Right ventricle myocardium inferior (tissue), 1 donor: ENCODE data around the gene RACGAP1. TPM values are rescaled to one million over a fixed set of nuclear protein-coding genes. Genes with fewer than 3 reads are reported as not detected.
"Not testable (repeated sequence)": the region's sequence is repeated elsewhere in the genome, so short reads cannot be mapped to it uniquely, and the experiment has no call there.

Source experiments
- ATAC-seq: fragments of 200-7000 bp; cut with Tn5 transposase; one replicate; pipeline ENCODE4 v1.9.1; 2020; ENCODE audit warnings: mild to moderate bottlenecking, moderate library complexity
- DNase-seq: peaks from one replicate; pipeline ENCODE4 v3.0.0; 2021; ENCODE audit errors: missing footprints
- intact Hi-C: fragments of 100-400 bp; cut with DNase I; formaldehyde crosslinking; loops from one replicate; pipeline ENCODE4 v1.11.0; 2022
- total RNA-seq: library from RNA; stranded (reverse); fragmentation: NEBNext Ultra II Directional; extraction: Animal tissue kit (Norgen Biotek cat#: 25700); gene quantifications from one replicate; pipeline ENCODE4 v1.2.1, GENCODE V29; 2021
- donor health status: DM: no; HTN: yes; CAD: no; lungs with severe emphysema.

The RACGAP1 gene
- total RNA-seq, 1 donor from 2014 or later: 7.3 TPM

DNA sequence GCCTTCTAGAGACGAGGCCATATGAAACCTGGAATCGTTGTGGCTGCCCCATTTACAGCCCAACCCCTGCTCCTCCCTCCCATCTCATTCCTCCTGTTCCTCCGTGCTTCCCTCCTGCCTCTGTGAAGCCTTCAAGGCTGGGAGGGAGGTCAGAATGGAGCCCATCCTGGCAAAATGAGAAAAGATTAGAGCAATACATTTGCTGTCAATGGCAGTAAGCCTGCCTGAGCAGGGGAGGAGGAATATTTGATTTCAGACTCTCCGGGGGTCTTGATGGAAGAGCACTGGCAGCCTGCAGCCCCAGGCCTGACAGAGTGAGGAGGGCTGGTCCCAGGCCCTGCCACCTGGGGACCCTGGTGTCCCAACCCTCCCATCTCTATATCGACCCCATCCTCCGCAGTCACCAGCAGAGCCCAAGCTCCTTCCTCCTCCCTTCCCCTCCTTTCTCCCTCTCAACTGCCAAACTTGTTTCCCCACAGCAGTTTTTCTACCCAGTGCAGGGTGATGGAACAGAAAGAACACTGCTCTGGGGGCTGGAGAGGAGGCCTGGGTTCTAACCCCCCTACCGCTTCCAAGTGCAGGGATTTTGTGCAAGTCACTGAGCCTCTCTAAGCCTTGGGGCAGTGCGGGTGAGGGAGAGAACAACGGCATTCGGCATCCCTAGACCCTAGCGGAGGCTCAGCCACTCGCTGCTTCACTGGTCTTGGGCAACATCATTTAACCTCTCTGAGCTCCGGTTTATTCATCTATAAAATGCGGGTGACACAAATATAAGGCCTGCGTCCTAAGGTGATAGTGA is 16.0 kb upstream of the RACGAP1 start:
- intact Hi-C loops: no loop called here
- no peak for ATAC-seq
- no peak for DNase-seq

DNA sequence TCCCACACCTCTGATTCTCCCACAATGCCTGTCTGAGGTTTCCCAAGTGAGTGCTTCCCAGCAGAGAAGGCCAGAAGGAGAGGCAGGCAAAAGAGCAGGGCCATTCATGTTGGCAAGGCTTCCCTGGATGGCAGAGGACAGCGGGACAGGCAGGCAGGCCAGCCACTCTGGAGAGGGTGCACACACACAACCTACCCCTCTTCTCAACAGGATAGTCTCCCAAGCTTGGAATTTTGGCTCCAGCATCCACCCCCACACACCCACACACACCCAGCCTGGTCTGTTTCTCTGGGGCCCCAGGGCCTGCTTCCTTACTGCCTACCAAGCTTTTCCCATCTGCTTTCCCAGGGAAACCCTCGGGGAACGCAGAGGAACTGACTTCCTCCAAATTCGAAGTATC is 15.4 kb upstream of the RACGAP1 start:
- DNase-seq: no peak
- intact Hi-C loops: no loop called here

DNA sequence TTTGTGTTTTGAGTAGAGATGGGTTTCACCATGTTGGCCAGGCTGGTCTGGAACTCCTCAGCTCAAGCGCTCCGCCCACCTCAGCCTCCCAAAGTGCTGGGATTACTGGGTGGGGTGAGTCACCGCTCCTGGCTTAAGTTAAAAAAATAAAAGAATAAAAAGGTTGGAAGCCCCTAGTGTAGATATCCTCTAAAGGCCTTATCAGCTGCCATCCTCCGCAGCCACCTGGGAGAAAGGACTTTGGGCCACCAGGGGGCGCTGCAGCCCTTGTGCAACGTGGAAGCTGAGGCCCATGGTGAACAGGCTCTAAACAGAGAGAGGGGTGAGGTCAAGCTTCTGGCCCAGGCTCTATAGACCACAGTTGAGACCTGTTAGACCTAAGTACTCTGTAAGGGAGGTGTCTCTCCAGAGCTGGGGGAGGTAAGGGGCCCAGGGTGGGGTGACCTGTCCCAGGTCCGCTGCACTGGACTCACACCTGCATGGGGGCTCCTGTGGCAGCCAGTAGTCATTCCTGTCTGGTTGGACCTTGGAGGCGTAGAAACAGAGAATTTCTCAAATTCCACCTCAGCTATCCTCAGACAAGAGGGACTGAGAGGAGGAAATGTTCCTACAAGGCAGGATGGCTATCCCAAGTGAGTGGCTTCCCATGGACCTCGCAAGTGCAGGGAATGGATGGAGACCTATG is 14.0 kb upstream of the RACGAP1 start:
- peak; percentile 79 for ATAC-seq
- intact Hi-C loops: loop anchor here (1.0 kb wide), 1 partner anchor 31 kb away; no protein-coding TSS in a partner anchor

More for the DNA sequence above, 15.4 kb upstream of the RACGAP1 start:
- no peak for ATAC-seq

DNA sequence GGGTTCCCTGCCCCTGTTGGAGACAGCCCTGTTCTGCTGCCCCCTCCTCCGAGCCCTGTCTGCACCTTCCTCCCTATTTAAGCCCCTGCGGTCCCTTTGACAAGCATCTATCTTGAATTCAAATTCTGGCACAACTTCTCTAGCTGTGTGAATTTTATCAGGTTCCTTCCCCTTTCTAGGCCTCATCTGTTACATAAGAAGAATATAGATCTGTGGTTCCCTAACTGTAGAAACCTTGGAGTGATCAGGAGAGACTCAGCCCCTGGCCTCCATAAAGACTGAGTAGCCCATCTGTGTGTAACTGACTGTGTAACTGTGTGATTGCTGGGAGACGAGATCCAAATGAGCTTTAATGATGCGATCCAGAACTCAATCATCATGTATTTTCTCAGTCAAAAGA is 13.0 kb upstream of the RACGAP1 start:
- DNase-seq: no peak
- ATAC-seq: no peak
- intact Hi-C loops: no loop called here

More for the DNA sequence above, 14.0 kb upstream of the RACGAP1 start:
- peak; percentile 94 for DNase-seq

DNA sequence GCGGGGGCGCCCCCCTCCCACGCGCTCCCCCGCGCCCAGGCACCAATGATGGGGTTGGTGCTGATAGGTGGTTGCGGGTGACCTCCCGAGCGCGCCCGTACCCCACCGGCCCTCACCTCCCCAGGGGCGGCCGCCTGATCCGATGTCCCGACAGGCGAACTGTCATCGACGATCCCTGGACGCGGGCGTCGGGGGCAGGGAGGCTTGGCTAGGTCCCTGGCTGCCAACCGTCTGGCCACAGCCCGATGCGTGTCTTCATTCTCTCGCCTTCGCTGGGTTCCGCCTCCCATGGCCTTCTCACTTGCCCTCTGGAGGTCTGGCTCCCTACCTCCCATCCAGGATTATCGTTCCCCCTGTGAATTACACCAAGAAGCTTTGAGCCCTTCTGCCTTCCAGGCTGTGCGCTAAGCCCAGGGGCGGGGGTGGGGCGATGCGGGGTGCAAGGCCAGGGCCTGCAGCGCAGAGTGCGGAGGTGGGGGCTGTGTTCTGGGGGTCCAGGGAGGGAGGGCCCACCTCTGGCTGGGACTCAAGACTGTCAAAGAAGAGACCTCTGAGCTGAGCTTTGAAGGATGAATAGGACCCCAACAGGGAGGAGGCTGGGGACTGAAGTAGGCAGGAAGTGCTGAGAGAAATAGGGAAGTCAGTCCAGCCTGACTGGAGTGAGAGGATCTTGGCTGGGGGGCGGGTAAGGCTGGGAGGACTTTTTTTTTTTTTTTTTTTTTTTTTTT is 7.7 kb upstream of the RACGAP1 start:
- ATAC-seq (peak; percentile 60), DNase-seq (peak; percentile 69)
- intact Hi-C loops: no loop called here

DNA sequence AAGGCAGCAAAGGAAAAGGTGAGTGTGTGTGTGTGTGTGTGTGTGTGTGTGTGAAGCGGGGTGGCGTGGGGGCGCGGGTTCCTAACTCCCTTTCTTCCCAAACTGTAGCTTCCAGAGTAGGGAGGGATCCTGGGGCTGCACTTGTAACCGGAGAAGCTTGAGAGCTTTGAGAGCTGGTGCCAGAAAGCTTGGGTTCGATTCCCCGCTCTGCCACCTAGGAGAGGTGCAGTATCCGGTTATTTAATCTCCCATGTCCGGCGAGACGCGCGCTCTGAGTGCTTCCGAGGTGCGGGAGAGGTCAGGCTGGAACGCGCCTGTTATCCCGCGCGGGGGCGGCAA is 7.2 kb upstream of the RACGAP1 start:
- DNase-seq: no peak
- ATAC-seq: no peak
- intact Hi-C loops: no loop called here

DNA sequence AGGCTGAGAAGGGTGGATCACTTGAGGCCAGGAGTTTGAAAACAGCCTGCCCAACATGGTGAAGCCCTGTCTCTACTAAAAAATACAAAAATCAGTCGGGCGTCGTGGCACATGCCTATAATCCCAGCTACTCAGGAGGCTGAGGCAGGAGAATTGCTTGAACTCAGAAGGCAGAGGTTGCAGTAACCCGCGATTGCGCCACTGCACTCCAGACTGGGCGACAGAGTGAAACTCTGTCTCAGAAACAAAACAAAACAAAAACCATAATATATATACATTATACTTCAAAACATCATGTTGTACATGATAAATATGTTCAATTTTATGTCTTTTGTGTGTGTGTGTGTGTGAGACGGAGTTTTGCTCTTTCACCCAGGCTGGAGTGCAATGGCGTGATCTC is 5.2 kb upstream of the RACGAP1 start:
- intact Hi-C loops, ATAC-seq, DNase-seq: not testable (repeated sequence)

DNA sequence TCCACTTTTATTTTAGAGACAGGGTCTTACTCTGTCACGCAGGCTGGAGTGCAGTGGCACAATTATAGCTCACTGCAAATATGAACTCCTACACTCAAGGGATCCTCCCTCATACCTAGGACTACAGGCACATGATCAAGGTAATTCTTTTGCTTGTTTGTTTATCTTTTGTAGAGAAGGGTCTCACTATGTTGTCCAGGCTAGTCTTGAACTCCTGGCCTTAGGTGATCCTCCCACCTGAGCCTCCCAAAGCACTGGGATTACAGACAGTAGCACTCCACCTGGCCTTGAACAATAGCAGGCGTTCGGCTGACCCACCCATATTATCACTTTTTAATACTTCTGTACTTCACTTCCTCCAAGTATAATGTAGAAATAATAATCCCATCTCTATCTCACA is 1.4 kb upstream of the RACGAP1 start:
- ATAC-seq: no peak
- intact Hi-C loops: no loop called here

DNA sequence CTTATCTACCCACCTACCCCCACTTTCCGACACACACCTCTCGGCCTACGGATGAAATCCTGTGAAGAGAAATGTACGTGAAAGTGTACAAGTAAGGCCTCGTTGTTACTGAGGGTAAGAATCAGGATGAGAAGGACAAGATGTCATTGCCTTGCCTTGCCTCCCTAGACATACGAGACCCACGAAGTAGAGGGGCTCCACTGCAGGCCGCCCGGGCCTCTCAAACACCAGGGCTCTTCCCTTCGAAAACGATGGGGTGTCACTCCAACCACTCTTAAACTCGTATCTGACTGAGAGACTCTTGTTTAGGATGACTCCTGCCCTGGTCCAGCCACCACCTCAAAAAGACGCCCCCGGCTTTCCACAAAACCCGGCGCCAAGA is 498 bp downstream of the RACGAP1 start:
- ATAC-seq (no peak), DNase-seq (no peak)
- intact Hi-C loops: no loop called here

More for the DNA sequence above, 1.4 kb upstream of the RACGAP1 start:
- DNase-seq: no peak

DNA sequence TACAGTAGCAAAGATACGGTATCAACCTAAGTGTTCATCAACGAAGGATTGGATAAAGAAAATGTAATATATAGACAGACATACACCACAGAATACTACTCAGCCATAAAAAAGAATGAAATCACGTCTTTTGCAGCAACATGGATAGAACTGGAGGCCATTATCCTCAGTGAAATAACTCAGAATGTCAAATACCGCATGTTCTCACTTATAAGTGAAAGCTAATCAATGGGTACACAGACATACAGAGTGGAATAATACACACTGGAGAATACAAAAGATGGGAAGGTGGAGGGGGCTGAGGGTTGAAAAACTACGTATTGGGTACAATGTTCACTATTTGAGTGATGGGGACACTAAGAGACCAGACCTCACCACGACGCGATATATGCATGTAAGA is 1.1 kb downstream of the RACGAP1 start:
- DNase-seq (no peak), ATAC-seq (no peak)
- intact Hi-C loops: no loop called here

DNA sequence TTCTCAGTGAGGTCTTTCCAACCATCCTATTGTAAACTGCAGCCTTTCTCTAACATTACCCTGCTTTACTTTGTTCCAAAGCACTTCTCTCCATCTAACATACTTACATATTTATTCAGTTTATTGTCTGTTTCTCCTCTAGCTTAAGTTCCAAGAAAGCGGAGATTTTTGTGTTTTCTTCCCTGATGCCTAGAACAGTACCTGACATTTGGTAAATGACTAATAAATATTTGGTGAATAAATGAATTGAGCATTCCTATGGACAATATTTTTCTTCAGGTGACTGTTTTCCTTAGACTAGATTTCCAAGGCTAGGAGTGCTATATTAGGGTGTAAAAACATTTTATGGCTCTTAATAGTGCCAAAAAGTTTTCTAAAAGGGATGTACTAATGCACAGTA is 2.4 kb downstream of the RACGAP1 start:
- intact Hi-C loops: no loop called here
- ATAC-seq (no peak), DNase-seq (no peak)

DNA sequence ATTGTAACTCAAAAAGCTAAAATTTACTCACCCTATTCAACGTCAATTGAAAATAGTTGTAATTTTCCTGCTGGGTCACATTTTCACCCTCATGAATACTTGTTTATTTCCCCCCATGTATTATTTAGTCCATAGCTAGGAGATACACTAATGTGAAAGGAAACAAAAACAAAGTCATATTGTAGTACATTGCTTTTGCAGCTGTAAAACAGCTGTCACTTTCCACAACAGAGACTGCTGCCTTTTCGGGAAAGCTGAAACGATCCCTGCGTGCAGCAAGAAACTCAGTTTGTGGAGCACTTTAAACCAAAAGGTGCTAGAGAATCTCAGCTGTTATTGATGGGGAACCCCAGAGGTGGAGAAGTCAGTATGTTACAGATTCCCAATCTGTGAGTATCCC is 4.3 kb downstream of the RACGAP1 start:
- ATAC-seq: no peak
- intact Hi-C loops: no loop called here
- no peak for DNase-seq

DNA sequence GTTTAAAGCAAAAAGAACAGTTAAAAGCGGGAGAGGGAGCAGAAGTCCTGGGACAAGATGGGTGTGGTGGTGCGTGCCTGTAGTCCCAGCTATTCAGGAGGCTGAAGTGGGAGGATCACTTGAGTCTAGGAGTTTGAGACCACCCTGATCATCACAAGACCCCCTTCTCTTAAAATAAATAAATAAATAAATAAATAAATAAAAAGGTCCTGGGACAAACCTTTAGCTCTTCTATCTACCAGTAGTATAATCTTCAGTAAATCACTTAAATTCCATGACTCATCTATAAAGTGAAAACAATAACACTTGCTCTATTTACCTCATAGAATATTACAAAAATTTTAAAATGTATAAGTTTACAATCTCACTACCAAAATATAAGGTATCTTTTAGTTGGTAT is 5.8 kb downstream of the RACGAP1 start:
- intact Hi-C loops: no loop called here
- DNase-seq (no peak), ATAC-seq (no peak)

DNA sequence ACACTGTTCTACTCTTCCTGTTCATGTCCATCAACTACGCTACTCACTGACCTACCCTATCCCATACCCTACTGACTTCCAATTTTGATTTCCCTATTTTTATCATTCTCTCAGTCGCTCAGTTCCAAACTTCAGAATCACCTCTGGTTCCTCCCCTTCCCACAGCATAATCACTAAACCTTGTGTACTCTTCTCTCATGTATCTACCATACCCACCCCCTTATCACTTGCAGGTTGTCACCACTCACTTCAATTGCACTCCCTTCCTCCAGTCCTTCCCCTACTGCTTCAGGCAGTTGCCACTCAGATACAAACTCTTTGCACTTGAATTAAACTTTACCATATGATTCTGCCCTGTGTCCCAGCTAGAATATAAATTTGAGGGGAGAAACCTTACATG is 6.3 kb downstream of the RACGAP1 start:
- ATAC-seq (peak; percentile 81), DNase-seq (no peak)
- intact Hi-C loops: no loop called here

DNA sequence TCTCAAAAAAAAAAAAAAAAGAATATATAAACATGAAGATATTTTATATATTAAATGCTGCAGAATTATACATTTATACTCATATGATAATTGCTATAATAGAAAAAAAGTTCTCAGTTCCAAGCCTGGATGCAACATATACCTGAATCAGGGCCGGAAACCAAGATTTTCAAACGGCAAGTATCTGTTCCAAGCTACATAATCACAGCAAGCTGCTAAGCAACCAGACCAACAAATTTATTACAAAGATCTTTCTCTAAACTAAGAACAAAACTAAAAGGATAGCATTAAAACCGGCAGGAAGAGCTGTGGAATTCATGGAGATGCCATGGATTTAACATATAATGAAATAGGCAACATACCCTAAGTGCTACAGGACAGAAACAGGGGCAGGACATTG is 7.1 kb downstream of the RACGAP1 start:
- DNase-seq (no peak), ATAC-seq (no peak)
- intact Hi-C loops: no loop called here

DNA sequence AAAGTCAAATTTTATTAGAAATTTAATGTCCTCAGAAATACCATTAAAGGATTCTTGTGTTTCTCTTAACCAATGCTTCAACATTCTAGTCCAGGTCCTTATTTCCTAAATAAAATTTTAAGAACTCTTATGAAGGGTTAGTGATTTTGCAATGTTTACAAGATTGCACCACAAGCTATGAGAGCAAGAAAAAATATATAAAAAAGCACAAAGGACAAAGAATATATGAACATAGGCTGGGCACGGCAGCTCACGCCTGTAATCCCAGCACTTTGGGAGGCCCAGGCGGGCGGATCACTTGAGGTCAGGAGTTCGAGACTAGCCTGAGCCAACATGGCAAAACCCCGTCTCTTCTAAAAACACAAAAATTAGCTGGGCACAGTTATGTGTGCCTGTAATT is 7.7 kb downstream of the RACGAP1 start:
- DNase-seq: no peak
- peak; percentile 17 for ATAC-seq
- intact Hi-C loops: no loop called here

DNA sequence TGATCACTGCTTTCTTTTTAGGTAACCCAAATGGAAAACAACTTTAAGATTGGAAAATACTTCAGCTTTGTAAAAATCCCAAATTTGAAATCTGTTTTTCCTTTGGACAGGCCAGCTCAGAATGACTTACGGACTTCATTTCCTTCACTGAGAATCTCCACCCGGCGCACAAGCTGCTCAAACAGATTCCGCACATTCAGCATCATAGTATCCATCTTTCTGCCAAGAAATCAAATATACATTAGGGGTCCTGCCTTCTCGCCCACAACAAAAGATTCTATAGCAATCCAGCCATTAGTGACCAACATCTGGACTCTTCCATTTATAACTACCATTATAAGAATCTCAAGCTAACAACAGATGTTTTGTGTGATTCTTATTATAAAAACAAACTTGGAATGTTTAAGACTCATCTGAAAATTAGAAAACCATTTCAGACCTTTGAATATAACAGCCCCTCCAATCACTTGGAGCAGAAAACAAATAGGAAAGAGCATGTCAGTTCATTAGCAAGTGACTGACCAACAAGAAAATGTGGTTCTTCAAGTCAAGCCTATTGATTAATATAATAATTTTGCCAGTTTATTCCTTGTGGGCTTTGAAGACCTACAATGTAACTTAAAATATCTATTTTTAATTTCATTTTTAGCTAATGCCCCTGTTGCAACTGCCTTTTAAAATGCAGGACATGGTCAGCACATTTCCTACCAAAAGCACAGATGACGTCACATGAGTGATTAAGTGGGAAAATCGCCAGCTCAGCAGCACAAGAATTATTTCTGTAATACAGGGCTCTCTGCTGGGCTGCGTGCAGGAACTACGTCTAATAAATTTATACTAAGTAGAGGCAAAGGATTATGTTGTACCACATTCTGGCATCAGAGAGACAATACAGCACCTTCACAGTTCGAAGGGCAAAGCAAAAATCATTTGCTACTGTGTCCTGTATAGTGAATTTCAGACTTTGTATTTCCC is 8.5 kb downstream of the RACGAP1 start:
- ATAC-seq (peak; percentile 60), DNase-seq (no peak)
- intact Hi-C loops: no loop called here

DNA sequence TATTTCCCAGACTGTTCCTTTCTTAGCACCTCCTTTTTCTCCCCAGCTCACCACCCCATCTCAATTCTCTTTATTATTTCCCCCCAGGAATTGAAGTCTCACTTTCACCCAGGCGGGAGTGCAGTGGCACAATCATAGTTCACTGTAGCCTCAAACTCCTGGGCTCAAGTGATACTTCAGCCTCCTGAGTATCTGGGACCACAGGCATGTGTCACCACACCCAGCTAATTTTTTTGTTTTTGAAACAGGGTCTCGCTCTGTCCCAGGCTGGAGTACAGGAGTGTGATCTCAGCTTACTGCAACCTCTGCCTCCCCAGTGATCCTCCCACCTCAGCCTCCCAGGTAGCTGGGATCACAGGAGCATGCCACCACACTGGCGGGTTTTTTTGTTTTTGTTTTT is 11.0 kb downstream of the RACGAP1 start:
- DNase-seq: no peak
- no peak for ATAC-seq
- intact Hi-C loops: no loop called here
